GM12873 (cell line): Measurements from ENCODE around the gene POLR3C.

Experiments used
- TF ChIP-seq, protein P1 (sequence below): IDR thresholded peaks from 2 replicates; pipeline ENCODE4 v1.5.1; 2012; ENCODE audit warnings: low read depth, mild to moderate bottlenecking, moderate library complexity, low read length, control low read depth; ENCODE audit not compliant: insufficient read depth; ENCODE audit errors: missing control alignments

POLR3C gene

DNA sequence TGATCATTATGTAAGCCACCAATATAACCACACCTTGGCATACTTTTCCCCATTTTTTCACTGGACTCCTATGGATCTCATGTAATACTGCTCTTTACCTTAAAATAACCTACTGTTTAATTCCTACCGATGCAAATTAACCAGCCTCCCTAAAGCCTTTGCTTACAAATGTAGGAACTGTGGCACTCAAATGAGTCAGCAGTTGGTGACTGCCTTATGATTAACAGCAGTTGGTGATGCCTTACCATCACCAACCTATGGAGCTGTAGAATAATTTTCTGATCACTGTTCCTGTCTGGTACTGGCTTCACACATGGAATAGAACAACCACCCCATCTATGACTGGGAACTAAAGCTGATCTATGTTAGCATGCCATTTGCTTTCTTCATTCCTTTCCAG lies 13.7 kb downstream of the POLR3C start:
- TF ChIP-seq, protein P1, sequence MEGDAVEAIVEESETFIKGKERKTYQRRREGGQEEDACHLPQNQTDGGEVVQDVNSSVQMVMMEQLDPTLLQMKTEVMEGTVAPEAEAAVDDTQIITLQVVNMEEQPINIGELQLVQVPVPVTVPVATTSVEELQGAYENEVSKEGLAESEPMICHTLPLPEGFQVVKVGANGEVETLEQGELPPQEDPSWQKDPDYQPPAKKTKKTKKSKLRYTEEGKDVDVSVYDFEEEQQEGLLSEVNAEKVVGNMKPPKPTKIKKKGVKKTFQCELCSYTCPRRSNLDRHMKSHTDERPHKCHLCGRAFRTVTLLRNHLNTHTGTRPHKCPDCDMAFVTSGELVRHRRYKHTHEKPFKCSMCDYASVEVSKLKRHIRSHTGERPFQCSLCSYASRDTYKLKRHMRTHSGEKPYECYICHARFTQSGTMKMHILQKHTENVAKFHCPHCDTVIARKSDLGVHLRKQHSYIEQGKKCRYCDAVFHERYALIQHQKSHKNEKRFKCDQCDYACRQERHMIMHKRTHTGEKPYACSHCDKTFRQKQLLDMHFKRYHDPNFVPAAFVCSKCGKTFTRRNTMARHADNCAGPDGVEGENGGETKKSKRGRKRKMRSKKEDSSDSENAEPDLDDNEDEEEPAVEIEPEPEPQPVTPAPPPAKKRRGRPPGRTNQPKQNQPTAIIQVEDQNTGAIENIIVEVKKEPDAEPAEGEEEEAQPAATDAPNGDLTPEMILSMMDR = no peak

DNA sequence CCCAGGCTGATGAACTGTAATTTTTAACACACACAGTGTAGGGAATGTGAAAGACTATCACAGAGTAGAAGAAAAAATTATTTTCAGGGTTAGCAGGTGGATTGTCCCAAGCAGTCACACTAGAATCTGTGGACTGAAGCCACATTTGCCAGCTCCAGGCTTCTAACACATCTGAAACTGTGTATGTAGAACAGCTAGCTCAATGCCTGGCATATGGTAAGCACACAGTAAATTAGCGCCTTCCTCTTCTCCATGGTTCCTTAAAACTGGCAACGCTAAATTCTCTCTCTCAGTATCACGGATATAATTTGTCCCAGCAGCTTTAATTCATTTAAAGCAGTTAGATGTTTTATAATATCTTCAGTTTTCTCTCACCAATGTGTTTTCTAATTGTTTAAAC lies 19.0 kb downstream of the POLR3C start:
- TF ChIP-seq, protein P1 = no peak

DNA sequence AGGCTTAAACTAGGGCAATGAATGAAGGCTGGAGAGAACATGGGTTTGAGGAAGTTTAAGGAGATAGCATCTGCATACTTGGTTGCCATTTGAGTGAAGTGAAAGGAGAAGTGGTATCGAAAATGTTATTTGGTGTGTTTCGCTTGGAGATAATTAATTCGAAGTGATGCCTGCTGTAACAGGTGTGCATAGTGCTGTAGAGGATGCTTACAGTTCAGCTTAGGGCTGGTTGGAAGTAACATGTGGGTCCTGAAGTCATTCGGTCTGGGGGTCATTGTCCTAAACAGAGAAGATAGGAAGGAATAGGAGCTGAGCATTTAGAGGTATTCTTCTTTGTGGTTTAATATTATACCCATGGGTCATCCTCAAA lies 21.1 kb downstream of the POLR3C start:
- TF ChIP-seq, protein P1 = no peak

DNA sequence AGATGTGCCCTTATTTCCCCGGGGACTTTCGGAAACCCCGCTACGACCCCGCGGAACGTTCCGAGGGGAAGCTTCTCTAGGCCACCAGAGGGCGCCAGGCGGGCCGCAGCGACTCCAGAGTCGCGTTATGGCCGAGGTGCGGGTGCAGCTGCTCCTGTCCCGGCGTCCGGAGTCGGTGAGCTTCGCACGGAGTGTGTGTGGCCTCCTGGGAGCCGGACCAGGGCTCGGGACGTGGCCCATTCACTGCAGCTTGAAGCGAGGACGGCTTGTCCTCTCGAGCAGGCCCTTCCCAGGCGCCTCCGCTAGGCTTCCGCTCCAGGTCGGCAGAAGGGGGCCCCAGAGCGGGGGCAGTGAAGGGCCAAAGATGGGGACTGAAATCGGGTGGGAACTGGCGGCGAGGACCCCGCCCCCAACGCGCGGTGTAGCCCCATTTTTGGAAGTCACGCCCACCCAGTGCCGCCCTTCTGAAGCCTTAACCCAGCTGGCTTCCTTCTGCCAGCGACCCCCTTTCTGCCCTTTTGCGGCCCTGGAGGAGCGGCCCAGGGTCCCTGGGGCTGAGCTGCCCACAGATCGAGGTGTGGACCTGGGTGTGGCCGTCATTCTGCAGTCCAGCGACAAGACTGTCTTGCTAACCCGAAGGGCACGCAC lies 21.6 kb downstream of the POLR3C start, which contains the start of gene NUDT17:
NUDT17 (plus strand) TSS at position 117 of the 648 bp plus-strand sequence; CDS start at position 128, 11 bp downstream.
- TF ChIP-seq, protein P1 = peak; percentile 93

DNA sequence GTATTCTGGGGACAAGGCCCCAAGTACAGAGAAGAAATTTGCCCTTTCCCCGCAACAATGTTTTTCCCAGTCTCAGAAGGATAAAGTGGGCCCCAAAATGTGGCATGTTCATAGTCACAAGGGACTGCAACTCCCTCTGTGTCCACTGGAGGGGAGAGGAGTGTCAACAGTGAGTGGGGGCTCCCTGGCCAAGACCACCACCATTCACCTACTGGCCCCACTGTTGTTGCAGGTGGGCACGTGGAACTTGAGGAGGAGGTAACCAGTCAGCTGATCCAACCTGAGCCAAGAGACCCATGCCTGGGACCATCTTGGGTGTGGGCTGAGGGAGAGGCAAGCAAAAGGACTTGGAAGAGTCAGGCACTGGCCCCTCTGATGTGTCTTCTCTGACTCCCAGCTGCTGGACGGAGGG lies 22.2 kb downstream of the POLR3C start:
- TF ChIP-seq, protein P1 = peak; percentile 85

DNA sequence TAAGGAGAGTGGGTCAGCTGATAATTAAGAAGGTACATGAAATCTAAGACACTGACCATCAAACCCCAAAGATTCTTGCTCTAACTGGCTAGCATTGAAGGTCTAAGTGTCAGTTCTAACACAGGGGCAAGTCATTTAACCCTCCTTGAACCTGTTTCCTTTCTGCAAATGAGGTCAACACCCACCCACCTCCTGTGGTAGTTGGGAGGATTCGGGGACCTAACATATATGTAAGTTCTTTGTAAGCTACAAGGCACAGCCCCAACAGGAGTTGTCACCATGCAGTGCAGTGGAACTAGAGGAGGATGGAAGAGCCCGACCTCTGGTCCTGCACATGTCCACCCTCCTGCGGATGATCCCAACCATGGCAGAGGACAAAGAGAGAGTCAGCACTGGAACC lies 23.8 kb downstream of the POLR3C start:
- TF ChIP-seq, protein P1 = no peak

DNA sequence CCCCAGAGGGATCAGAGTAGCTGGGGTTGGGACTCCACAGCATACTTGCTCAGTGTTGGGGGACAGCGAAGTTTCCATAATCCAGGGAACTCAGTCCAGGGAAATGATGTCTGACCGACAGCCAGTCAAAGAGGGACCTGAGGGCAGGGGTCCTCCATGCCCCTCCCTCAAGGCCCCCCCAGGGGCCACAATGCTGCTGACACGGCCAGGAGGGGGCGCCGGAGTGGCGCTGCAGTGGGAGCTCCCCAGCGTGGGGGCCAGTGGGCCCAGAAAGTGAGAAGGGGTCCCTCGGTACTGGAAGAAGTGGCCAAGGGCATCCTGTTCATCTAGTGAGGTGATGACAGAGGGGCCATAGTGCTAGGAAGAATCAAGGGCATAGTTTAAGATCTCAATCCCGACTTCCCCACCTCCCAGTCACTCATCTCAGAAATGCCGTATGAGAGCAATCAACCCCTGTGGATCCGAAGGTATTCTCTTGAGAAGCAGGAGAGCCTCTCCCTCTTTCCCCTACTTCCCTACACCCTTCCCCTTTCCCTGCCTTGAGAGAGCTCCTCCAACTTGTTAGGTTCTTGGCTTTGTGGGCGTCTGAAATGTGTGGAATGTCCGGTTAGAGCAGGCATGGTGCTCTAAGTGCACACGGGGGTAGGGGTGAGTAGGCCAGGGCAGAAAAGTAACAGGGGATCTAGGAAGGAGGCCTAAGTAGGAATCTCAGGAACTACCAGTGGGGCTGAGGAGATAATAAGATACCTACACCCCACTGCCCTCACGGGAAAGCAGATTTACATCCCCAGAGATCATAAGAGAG lies 25.6 kb downstream of the POLR3C start:
- TF ChIP-seq, protein P1 = peak; percentile 62
